Measurements from ENCODE around the gene C1QTNF1. TPM values are rescaled to one million over a fixed set of nuclear protein-coding genes. Genes with fewer than 3 reads are reported as not detected.

Gene C1QTNF1
- total RNA-seq, 6 experiments from 2014 or later, result 8.0 to 15.0 (median 8.6) TPM

DNA sequence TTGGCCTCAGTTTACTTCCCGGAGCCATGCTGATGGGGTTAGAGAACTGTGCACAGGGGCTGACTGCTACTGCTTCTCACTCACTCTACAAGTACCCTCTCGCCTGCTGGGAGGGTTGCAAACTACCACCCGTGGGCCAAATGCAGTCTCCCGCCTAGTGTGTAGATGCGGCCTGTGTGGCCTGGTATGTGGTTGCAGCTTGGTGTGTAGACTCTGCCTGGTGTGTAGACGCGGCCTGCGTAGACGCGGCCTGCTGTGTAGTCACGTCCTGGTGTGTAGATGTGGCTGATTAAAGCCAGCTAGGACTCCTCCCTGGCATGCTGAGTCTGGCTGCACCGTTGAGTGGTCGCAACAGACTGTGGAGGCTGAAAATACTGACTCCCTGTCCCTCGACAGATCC lies 21.7 kb upstream of the C1QTNF1 start:
- no peak for TF ChIP-seq CTCF (IDR thresholded peaks at IDR 0.05)
- Mint-ChIP-seq H3K9me3 (no peaks in the 10 kb centered on the region), H3K27me3 (ENCODE audit: insufficient read depth) (no peaks in the 10 kb centered on the region; the same call in 1 of the 2 replicates), H3K36me3 (ENCODE audit: low read depth) (peaks cover 16% of the 10 kb centered on the region), H3K4me1 (ENCODE audit: low read depth) (peaks cover 7% of the 10 kb centered on the region), H3K27ac (no peak overlapping the region), H3K4me3 (no peak overlapping the region)
- DNase-seq, result no peak

DNA sequence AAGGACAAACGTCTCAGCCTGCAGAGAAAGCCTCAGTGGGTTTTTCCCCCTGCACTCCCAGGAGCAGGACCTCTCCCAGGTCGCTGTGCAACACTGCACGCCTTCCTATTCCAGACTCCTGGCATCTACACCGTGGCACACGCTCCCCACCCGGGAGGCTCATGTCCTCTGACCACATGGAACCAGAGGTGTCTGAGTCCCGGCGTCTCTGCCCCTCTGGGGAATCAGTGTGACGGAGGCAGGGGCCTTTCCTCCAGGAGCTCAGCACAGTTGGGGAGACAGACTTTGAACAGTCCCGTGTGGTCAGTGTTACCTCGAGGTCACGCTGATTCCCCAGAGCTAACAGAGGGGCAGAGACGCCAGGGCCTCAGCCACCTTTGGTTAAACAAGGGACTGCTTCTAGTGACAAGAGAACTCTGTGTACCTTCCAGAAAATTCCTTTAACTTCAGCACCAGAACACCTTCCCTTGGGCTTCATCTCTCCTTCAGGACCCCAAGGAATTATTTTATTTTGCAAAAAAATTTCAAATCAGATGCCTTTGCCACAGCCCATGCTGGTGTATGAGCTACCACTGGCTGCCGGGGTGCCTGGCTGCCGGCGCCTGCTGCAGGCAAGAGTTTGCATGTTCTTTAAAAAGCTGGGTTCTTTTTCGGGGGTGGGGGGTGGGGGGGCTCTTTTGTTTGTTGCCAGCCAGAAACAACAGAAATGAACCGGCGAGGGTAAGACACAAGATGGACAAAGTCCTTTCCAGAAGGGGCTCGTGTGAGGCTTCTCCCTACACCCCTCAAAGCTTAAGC lies 21.0 kb upstream of the C1QTNF1 start:
- no peak for DNase-seq
- no peak overlapping the region; the same call in 1 of the 2 replicates for H3K27ac Mint-ChIP-seq
- no peaks in the 10 kb centered on the region; the same call in 1 of the 2 replicates for H3K27me3 Mint-ChIP-seq (ENCODE audit: insufficient read depth)
- H3K4me1 Mint-ChIP-seq (ENCODE audit: low read depth), result peaks cover 14% of the 10 kb centered on the region
- H3K36me3 Mint-ChIP-seq (ENCODE audit: low read depth), result peaks cover 12% of the 10 kb centered on the region
- TF ChIP-seq CTCF (IDR thresholded peaks at IDR 0.05), result no peak
- no peak overlapping the region for H3K4me3 Mint-ChIP-seq
- no peaks in the 10 kb centered on the region for H3K9me3 Mint-ChIP-seq

- peaks cover 22% of the 10 kb centered on the region for H3K4me1 Mint-ChIP-seq (ENCODE audit: low read depth)
- H3K27me3 Mint-ChIP-seq (ENCODE audit: insufficient read depth), result no peaks in the 10 kb centered on the region; the same call in 1 of the 2 replicates
- no peak for TF ChIP-seq CTCF (IDR thresholded peaks at IDR 0.05)
- no peaks in the 10 kb centered on the region for H3K9me3 Mint-ChIP-seq
- no peak overlapping the region for H3K27ac Mint-ChIP-seq
- H3K4me3 Mint-ChIP-seq, result no peak overlapping the region
- DNase-seq, result no peak
- H3K36me3 Mint-ChIP-seq (ENCODE audit: low read depth), result peaks cover 19% of the 10 kb centered on the region
These were observed 20.1 kb upstream of the C1QTNF1 start for GRCh38 chr17:79003661-79004411.

DNA sequence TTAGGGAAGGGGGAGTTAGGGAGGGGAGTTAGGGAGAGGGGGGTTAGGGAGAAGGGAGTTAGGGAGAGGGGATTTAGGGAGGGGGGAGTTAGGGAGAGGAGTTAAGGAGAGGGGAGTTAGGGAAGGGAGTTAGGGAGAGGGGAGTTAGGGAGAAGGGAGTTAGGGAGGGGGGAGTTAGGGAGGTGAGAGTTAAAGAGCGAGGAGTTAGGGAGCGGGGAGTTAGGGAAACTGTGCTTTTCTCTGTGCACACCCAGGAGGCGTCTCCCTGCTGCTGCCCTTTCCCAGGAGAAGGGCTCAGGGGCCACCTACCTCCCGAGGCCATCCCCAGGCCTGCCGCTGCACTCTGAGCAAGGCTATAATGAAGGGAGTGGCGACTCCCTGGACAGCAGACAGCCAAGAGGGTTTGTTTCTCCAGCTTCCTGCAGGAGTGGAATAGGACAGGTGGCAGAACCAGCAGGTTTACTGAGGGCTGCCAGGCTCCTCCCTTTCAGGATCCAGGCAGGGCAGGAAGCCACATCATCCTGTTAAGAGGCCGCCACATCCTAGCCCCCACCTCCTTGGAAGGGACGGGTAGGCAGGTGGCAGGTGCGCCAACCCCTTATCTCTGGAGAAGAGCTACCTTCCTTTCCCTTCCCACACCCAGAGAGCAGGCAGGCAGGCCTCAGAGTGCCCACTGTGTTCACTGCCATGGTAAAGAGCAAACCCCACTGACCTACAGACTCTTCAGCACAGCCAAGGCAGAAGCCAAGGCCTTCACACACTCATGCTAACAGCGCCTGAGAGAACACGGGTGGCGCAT lies 18.7 kb upstream of the C1QTNF1 start:
- Mint-ChIP-seq H3K4me3 (no peak overlapping the region), H3K9me3 (no peaks in the 10 kb centered on the region), H3K27ac (no peak overlapping the region), H3K27me3 (ENCODE audit: insufficient read depth) (no peaks in the 10 kb centered on the region; the same call in 1 of the 2 replicates), H3K4me1 (ENCODE audit: low read depth) (peaks cover 28% of the 10 kb centered on the region), H3K36me3 (ENCODE audit: low read depth) (peaks cover 18% of the 10 kb centered on the region)
- no peak for TF ChIP-seq CTCF (IDR thresholded peaks at IDR 0.05)
- no peak for DNase-seq

- H3K4me3 Mint-ChIP-seq, result no peak overlapping the region
- H3K36me3 Mint-ChIP-seq (ENCODE audit: low read depth), result peaks cover 14% of the 10 kb centered on the region
- H3K4me1 Mint-ChIP-seq (ENCODE audit: low read depth), result peaks cover 36% of the 10 kb centered on the region
- no peak for TF ChIP-seq CTCF (IDR thresholded peaks at IDR 0.05)
- no peaks in the 10 kb centered on the region for H3K9me3 Mint-ChIP-seq
- H3K27ac Mint-ChIP-seq, result no peak overlapping the region
- DNase-seq, result no peak
- no peaks in the 10 kb centered on the region; the same call in 1 of the 2 replicates for H3K27me3 Mint-ChIP-seq (ENCODE audit: insufficient read depth)
These were observed 17.9 kb upstream of the C1QTNF1 start for GRCh38 chr17:79006046-79006445.

All from HFFc6 (cell line).